GM18873 (cell line): Measurements from ENCODE around the gene PPP2R2B.
"Not testable (repeated sequence)": the region's sequence is repeated elsewhere in the genome, so short reads cannot be mapped to it uniquely, and the experiment has no call there.

Experiments used
- ATAC-seq: cut with Tn5 transposase; IDR thresholded peaks from one replicate; pipeline ENCODE4 v1.9.1; 2021; ENCODE audit warnings: mild to moderate bottlenecking, moderate library complexity, moderate number of reproducible peaks; ENCODE audit not compliant: unreplicated experiment, low FRiP score

PPP2R2B gene

GRCh38 chr5:146628950-146629349 lies 249.6 kb downstream of the PPP2R2B start:
- no peak for ATAC-seq

- ATAC-seq: no peak
These were observed 251.6 kb downstream of the PPP2R2B start for GRCh38 chr5:146626936-146627335.

- no peak for ATAC-seq
These were observed 254.4 kb downstream of the PPP2R2B start for GRCh38 chr5:146624179-146624578.

- ATAC-seq: no peak
These were observed 254.9 kb downstream of the PPP2R2B start for GRCh38 chr5:146623666-146624065.

- no peak for ATAC-seq
These were observed 255.5 kb downstream of the PPP2R2B start for GRCh38 chr5:146623009-146623408.

GRCh38 chr5:146622391-146622790 lies 256.2 kb downstream of the PPP2R2B start:
- no peak for ATAC-seq

GRCh38 chr5:146620669-146621051 lies 257.9 kb downstream of the PPP2R2B start:
- ATAC-seq: no peak

- ATAC-seq: no peak
These were observed 258.4 kb downstream of the PPP2R2B start for GRCh38 chr5:146620031-146620668.

- no peak for ATAC-seq
These were observed 260.1 kb downstream of the PPP2R2B start for GRCh38 chr5:146618434-146618833.

GRCh38 chr5:146609731-146610130 lies 268.8 kb downstream of the PPP2R2B start:
- ATAC-seq: not testable (repeated sequence)

- no peak for ATAC-seq
These were observed 270.8 kb downstream of the PPP2R2B start for GRCh38 chr5:146607659-146608332.

- ATAC-seq: no peak
These were observed 271.7 kb downstream of the PPP2R2B start for GRCh38 chr5:146606893-146607292.

GRCh38 chr5:146600376-146600775 lies 278.2 kb downstream of the PPP2R2B start:
- ATAC-seq: no peak

GRCh38 chr5:146599261-146599660 lies 279.3 kb downstream of the PPP2R2B start:
- ATAC-seq: no peak

- no peak for ATAC-seq
These were observed 283.5 kb downstream of the PPP2R2B start for GRCh38 chr5:146595088-146595487.

- ATAC-seq: no peak
These were observed 286.2 kb downstream of the PPP2R2B start for GRCh38 chr5:146592352-146592751.

- ATAC-seq: no peak
These were observed 289.6 kb downstream of the PPP2R2B start for GRCh38 chr5:146589028-146589345.

GRCh38 chr5:146588331-146589027 lies 290.1 kb downstream of the PPP2R2B start:
- ATAC-seq: no peak

GRCh38 chr5:146586752-146587151 lies 291.8 kb downstream of the PPP2R2B start:
- no peak for ATAC-seq

- ATAC-seq: no peak
These were observed 293.8 kb downstream of the PPP2R2B start for GRCh38 chr5:146584750-146585149.

GRCh38 chr5:146582051-146582596 lies 296.4 kb downstream of the PPP2R2B start:
- ATAC-seq: no peak
